Measurements from ENCODE around the gene SRP54. TPM values are rescaled to one million over a fixed set of nuclear protein-coding genes. Genes with fewer than 3 reads are reported as not detected.

SRP54 gene
- total and polyA plus RNA-seq, 8 donors: 20.9 to 42.2 (median 33.9) TPM

DNA sequence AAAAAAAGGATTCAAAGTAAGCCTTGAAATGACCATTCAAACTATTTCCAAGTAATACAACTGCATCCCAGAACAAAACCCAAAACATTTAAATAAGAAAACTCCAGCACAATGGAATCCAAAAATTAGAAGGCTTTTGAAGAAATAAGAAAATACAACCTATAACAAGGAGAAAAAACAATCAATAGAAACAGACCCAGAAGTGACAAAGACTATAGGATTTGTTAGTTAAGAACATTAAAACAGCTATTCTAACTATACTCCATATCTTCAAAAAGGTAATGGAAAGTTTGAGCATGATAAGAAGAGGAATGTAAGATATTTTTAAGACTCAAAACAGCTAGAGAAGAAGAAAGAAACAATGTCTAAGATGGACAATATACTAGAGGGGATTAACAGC lies 39.3 kb upstream of the SRP54 start:
- FAIRE-seq (no peak), DNase-seq (no peak), ATAC-seq (no peak)
- no peak for TF ChIP-seq CTCF (IDR thresholded peaks at IDR 0.05)
- Histone ChIP-seq H3K4me3 (no peak overlapping the region), H3K4me1 (no peaks in the 10 kb centered on the region), H3K27me3 (no peaks in the 10 kb centered on the region), H3K36me3 (no peaks in the 10 kb centered on the region), H3K9me3 (no peaks in the 10 kb centered on the region), H3K27ac (no peak overlapping the region)
- intact Hi-C loops (cut with DNase I): no loop called here

DNA sequence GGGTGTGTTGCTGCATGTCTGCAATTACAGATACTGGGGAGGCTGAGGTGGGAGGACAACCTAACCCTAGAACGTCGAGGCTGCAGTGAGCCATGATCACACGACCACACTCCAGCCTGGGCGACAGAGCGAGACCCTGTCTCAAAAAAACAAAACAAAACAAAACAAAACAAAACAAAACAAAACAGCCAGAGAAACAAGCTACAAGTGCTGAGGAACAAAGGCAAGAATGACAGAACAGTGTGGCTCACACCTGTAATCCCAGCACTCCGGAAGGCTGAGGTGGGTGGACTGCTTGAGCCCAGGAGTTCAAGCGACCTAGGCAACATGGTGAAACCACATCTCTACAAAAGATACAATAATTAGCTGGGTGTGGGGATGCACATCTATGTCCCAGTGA lies 38.0 kb upstream of the SRP54 start:
- Histone ChIP-seq H3K27ac (no peak overlapping the region), H3K4me3 (no peak overlapping the region), H3K4me1 (no peaks in the 10 kb centered on the region), H3K9me3 (no peaks in the 10 kb centered on the region), H3K27me3 (no peaks in the 10 kb centered on the region), H3K36me3 (no peaks in the 10 kb centered on the region)
- FAIRE-seq (no peak), ATAC-seq (no peak), DNase-seq (no peak)
- TF ChIP-seq CTCF (IDR thresholded peaks at IDR 0.05): no peak
- 92 to 94% methylated on average over 7 of the region's 7 CpGs for WGBS, 2 donors
- intact Hi-C loops (cut with DNase I): no loop called here

- FAIRE-seq (no peak), ATAC-seq (no peak), DNase-seq (no peak)
- WGBS, 2 donors: 59 to 72% methylated on average over 1 of the region's 1 CpG
- H3K36me3 ChIP-seq: no peaks in the 10 kb centered on the region
- intact Hi-C loops (cut with DNase I): no loop called here
- no peaks in the 10 kb centered on the region for H3K9me3 ChIP-seq
- no peaks in the 10 kb centered on the region for H3K4me1 ChIP-seq
- no peak overlapping the region for H3K27ac ChIP-seq
- H3K4me3 ChIP-seq: no peak overlapping the region
- TF ChIP-seq CTCF (IDR thresholded peaks at IDR 0.05): no peak
- H3K27me3 ChIP-seq: no peaks in the 10 kb centered on the region
Measured at GRCh38 chr14:34946699-34947098, 36.1 kb upstream of the SRP54 start.

GRCh38 chr14:34951286-34951685 lies 31.5 kb upstream of the SRP54 start:
- H3K9me3 ChIP-seq: no peaks in the 10 kb centered on the region
- ATAC-seq: no peak
- H3K27ac ChIP-seq: no peak overlapping the region
- no peak for FAIRE-seq
- 93 to 100% methylated on average over 1 of the region's 1 CpG for WGBS, 2 donors
- H3K27me3 ChIP-seq: no peaks in the 10 kb centered on the region
- H3K4me3 ChIP-seq: no peak overlapping the region
- no peak for TF ChIP-seq CTCF (IDR thresholded peaks at IDR 0.05)
- intact Hi-C loops (cut with DNase I): no loop called here
- no peaks in the 10 kb centered on the region for H3K36me3 ChIP-seq
- DNase-seq: no peak
- H3K4me1 ChIP-seq: no peaks in the 10 kb centered on the region

GRCh38 chr14:34956931-34957330 lies 25.9 kb upstream of the SRP54 start:
- DNase-seq (no peak), ATAC-seq (no peak), FAIRE-seq (no peak)
- Histone ChIP-seq H3K27ac (no peak overlapping the region), H3K27me3 (no peaks in the 10 kb centered on the region), H3K36me3 (no peaks in the 10 kb centered on the region), H3K4me3 (no peak overlapping the region), H3K4me1 (no peaks in the 10 kb centered on the region), H3K9me3 (no peaks in the 10 kb centered on the region)
- 92 to 100% methylated on average over 2 of the region's 2 CpGs for WGBS, 2 donors
- intact Hi-C loops (cut with DNase I): no loop called here
- TF ChIP-seq CTCF (IDR thresholded peaks at IDR 0.05): no peak

All from pancreas (tissue), 10 donors.